H1 (cell line): ENCODE measurements around the gene OGFOD3. TPM values are rescaled to one million over a fixed set of nuclear protein-coding genes. Genes with fewer than 3 reads are reported as not detected.

Experiments
- CTCF ChIA-PET: fragments of 300-600 bp; sonication (Branson Sonifier 250); formaldehyde crosslinking; loops from one replicate; lab custom pipeline; 2021; ENCODE audit not compliant: partially characterized antibody; lab: Charles Lee
- POLR2A ChIA-PET: fragments of 300-600 bp; sonication (Branson Sonifier 250); formaldehyde crosslinking; loops from one replicate; lab custom pipeline; 2021; ENCODE audit warnings: inconsistent platforms; ENCODE audit not compliant: partially characterized antibody; lab: Charles Lee
- DNase-seq, 2 experiments: peaks; one replicate each; pipeline versions ENCODE4 v3.0.0 to v3.0.0-alpha.2; 2010 to 2022; ENCODE audit warnings: low spot score in 2 of 2, low read depth in 1 of 2, mixed read lengths in 1 of 2
- FAIRE-seq: peaks from 2 replicates; lab custom pipeline; 2011; peaks lifted over from hg19 to GRCh38; lab: Jason Lieb, UNC
- H2AFZ ChIP-seq: 2 replicates; pipeline ENCODE4 v1.8.1; 2012; ENCODE audit warnings: low read length, inconsistent platforms
- H2AK5ac ChIP-seq: 2 replicates; pipeline ENCODE4 v1.6.1; 2013; ENCODE audit warnings: low read depth, low read length
- H2BK120ac ChIP-seq: replicated peaks from 2 replicates; pipeline ENCODE3; 2013; ENCODE audit warnings: low read depth, low read length, inconsistent platforms
- H2BK12ac ChIP-seq: 2 replicates; pipeline ENCODE4 v1.6.1; 2013; ENCODE audit warnings: low read depth, low read length
- H2BK15ac ChIP-seq: 2 replicates; pipeline ENCODE4 v1.6.1; 2013; ENCODE audit warnings: low read length
- H2BK20ac ChIP-seq: 2 replicates; pipeline ENCODE4 v1.6.1; 2013; ENCODE audit warnings: low read length
- H2BK5ac ChIP-seq: 2 replicates; pipeline ENCODE4 v1.6.1; 2013; ENCODE audit warnings: low read depth, low read length
- H3K14ac ChIP-seq: 2 replicates; pipeline ENCODE4 v1.6.1; 2013; ENCODE audit warnings: inconsistent platforms; ENCODE audit not compliant: insufficient read length
- H3K18ac ChIP-seq: 2 replicates; pipeline ENCODE4 v1.6.1; 2013; ENCODE audit warnings: low read length; ENCODE audit errors: extremely low read depth
- H3K23ac ChIP-seq: 2 replicates; pipeline ENCODE4 v1.6.1; 2013; ENCODE audit warnings: inconsistent platforms; ENCODE audit not compliant: insufficient read length
- H3K23me2 ChIP-seq: 2 replicates; pipeline ENCODE4 v1.6.1; 2013; ENCODE audit warnings: low read depth, low read length
- H3K27ac ChIP-seq: 2 replicates; pipeline ENCODE4 v1.6.1; 2011; ENCODE audit warnings: low read depth, low read length, inconsistent platforms
- H3K27me3 ChIP-seq, 4 experiments: replicated peaks in 1 of 4; 1 replicate in 1 of 4; 2 replicates in 3 of 4; pipeline versions ENCODE4 v1.6.1 to v1.8.1; 2011 to 2013; ENCODE audit warnings: low read length in 3 of 4, mild to moderate bottlenecking in 3 of 4, inconsistent platforms in 2 of 4, mixed read lengths in 2 of 4, moderate library complexity in 1 of 4; ENCODE audit not compliant: control insufficient read depth in 3 of 4, insufficient read depth in 3 of 4; ENCODE audit errors: extremely low read depth in 1 of 4
- H3K36me3 ChIP-seq, 4 experiments: 2 replicates each; pipeline versions ENCODE4 v1.6.1 to v1.8.1; 2011 to 2013; ENCODE audit warnings: mild to moderate bottlenecking in 4 of 4, low read length in 3 of 4, moderate library complexity in 2 of 4, control low read depth in 1 of 4, inconsistent platforms in 1 of 4; ENCODE audit not compliant: insufficient read depth in 4 of 4, control insufficient read depth in 2 of 4
- H3K4ac ChIP-seq: replicated peaks from 2 replicates; pipeline ENCODE3; 2013; ENCODE audit warnings: low read length, low read depth, mixed read lengths, inconsistent platforms; ENCODE audit not compliant: insufficient read length
- H3K4me1 ChIP-seq, 4 experiments: replicated peaks in 1 of 4; 1 replicate in 1 of 4; 2 replicates in 3 of 4; pipeline versions ENCODE4 v1.6.1 to v1.8.1; 2011 to 2013; ENCODE audit warnings: low read length in 3 of 4, inconsistent platforms in 2 of 4, mixed read lengths in 1 of 4; ENCODE audit not compliant: insufficient read depth in 4 of 4, control insufficient read depth in 3 of 4
- H3K4me2 ChIP-seq, 2 experiments: 2 replicates each; pipeline versions ENCODE4 v1.6.1 to v1.8.1; 2011 to 2013; ENCODE audit warnings: low read depth in 2 of 2, low read length in 2 of 2, control low read depth in 1 of 2, inconsistent platforms in 1 of 2, mild to moderate bottlenecking in 1 of 2; ENCODE audit not compliant: insufficient read depth in 1 of 2
- H3K4me3 ChIP-seq, 4 experiments: fragments of 200-600, 300-600 bp in 1 of 4; sonication (generic), shearing (Covaris generic), sonication (Bioruptor Twin) in 1 of 4; 2 replicates each; pipeline versions ENCODE4 v1.5.1 to v1.8.1; 2011 to 2016; ENCODE audit warnings: low read length in 4 of 4, low read depth in 3 of 4, control low read depth in 2 of 4, inconsistent platforms in 2 of 4, mild to moderate bottlenecking in 2 of 4, mixed read lengths in 1 of 4, moderate library complexity in 1 of 4; ENCODE audit not compliant: insufficient read depth in 2 of 4; ENCODE audit errors: extremely low read depth in 1 of 4
- H3K56ac ChIP-seq: replicated peaks from 2 replicates; pipeline ENCODE3; 2013; ENCODE audit warnings: low read depth, mild to moderate bottlenecking, mixed read lengths, low read length, inconsistent platforms; ENCODE audit not compliant: insufficient read length
- H3K79me1 ChIP-seq: 2 replicates; pipeline ENCODE4 v1.6.1; 2013; ENCODE audit warnings: low read depth, low read length, control low read depth
- H3K79me2 ChIP-seq, 2 experiments: 2 replicates each; pipeline versions ENCODE4 v1.6.1 to v1.8.1; 2012 to 2013; ENCODE audit warnings: low read length in 2 of 2, mild to moderate bottlenecking in 2 of 2, inconsistent platforms in 1 of 2; ENCODE audit not compliant: insufficient read depth in 2 of 2, control insufficient read depth in 1 of 2
- H3K9ac ChIP-seq, 4 experiments: replicated peaks in 1 of 4; 1 replicate in 1 of 4; 2 replicates in 3 of 4; pipeline versions ENCODE4 v1.6.1 to v1.8.1; 2011 to 2013; ENCODE audit warnings: low read depth in 3 of 4, low read length in 3 of 4, control low read depth in 2 of 4, mild to moderate bottlenecking in 2 of 4, moderate library complexity in 2 of 4, inconsistent platforms in 1 of 4; ENCODE audit errors: extremely low read depth in 1 of 4
- H3K9me3 ChIP-seq, 2 experiments: 2 replicates each; pipeline versions ENCODE4 v1.6.1 to v1.8.1; 2012 to 2013; ENCODE audit warnings: mild to moderate bottlenecking in 2 of 2, moderate library complexity in 2 of 2, control low read depth in 1 of 2, inconsistent platforms in 1 of 2, low read depth in 1 of 2, low read length in 1 of 2, mixed read lengths in 1 of 2; ENCODE audit not compliant: insufficient read depth in 2 of 2
- H4K20me1 ChIP-seq, 2 experiments: replicated peaks in 1 of 2; 2 replicates each; pipeline versions ENCODE3 to v1.8.1; 2011 to 2013; ENCODE audit warnings: inconsistent platforms in 2 of 2, low read length in 2 of 2, mild to moderate bottlenecking in 1 of 2; ENCODE audit not compliant: insufficient read depth in 2 of 2, control insufficient read depth in 1 of 2
- H4K5ac ChIP-seq: 2 replicates; pipeline ENCODE4 v1.6.1; 2013; ENCODE audit warnings: low read length, low read depth, mixed read lengths, inconsistent platforms; ENCODE audit not compliant: insufficient read length
- H4K8ac ChIP-seq: 2 replicates; pipeline ENCODE4 v1.8.0; 2013; ENCODE audit warnings: mild to moderate bottlenecking, moderate library complexity, low read length, inconsistent platforms; ENCODE audit not compliant: insufficient read depth; ENCODE audit errors: extremely low read depth
- H4K91ac ChIP-seq: replicated peaks from 2 replicates; pipeline ENCODE3; 2013; ENCODE audit warnings: low read length, mixed read lengths, inconsistent platforms; ENCODE audit not compliant: insufficient read length
- BACH1 ChIP-seq: IDR thresholded peaks from 2 replicates; pipeline ENCODE4 v1.6.1; 2012; ENCODE audit warnings: low read length, improper control_type of control experiment
- BCL11A ChIP-seq, 2 experiments: IDR thresholded peaks; one replicate each; pipeline ENCODE4 v1.6.1; 2011; ENCODE audit warnings: low read depth in 2 of 2, low read length in 2 of 2, mild to moderate bottlenecking in 2 of 2
- CTBP2 ChIP-seq: IDR thresholded peaks from 2 replicates; pipeline ENCODE4 v1.7.0; 2011; ENCODE audit warnings: borderline replicate concordance, mild to moderate bottlenecking, moderate library complexity, mixed read lengths, low read length; ENCODE audit not compliant: insufficient read depth, insufficient read length
- EGR1 ChIP-seq: IDR thresholded peaks from 2 replicates; pipeline ENCODE4 v1.6.1; 2011; ENCODE audit warnings: low read depth, low read length, borderline replicate concordance
- KDM5A ChIP-seq: fragments of 200-600 bp; IDR thresholded peaks from 2 replicates; pipeline ENCODE4 v1.7.1; 2012; ENCODE audit warnings: mild to moderate bottlenecking, low read length, inconsistent platforms, mixed read lengths
- SAP30 ChIP-seq: fragments of 300-600 bp; sonication (generic); IDR thresholded peaks from 2 replicates; pipeline ENCODE4 v1.7.1; 2012; ENCODE audit warnings: low read length, moderate library complexity, mild to moderate bottlenecking, inconsistent platforms; ENCODE audit not compliant: insufficient read depth, insufficient replicate concordance
- SIN3A ChIP-seq, 2 experiments: IDR thresholded peaks in 1 of 2; conservative IDR thresholded peaks in 1 of 2; 2 replicates each; pipeline ENCODE4 v1.6.1; 2011 to 2012; ENCODE audit warnings: low read length in 2 of 2, improper control_type of control experiment in 1 of 2, low read depth in 1 of 2, mild to moderate bottlenecking in 1 of 2
- SUZ12 ChIP-seq: fragments of 200-600 bp; sonication (generic); IDR thresholded peaks from 2 replicates; pipeline ENCODE4 v1.6.1; 2012; ENCODE audit warnings: mild to moderate bottlenecking, inconsistent platforms, low read length, moderate library complexity, mixed read lengths
- WGBS, 2 experiments: shearing (Covaris generic) in 1 of 2; methylation state at CpG; one replicate each; pipeline versions ENCODE4 v1.1.6 to v1.1.7; 2013 to 2015; ENCODE audit warnings: low lambda C conversion rate in 2 of 2, mixed read lengths in 2 of 2, inconsistent platforms in 1 of 2, low coverage in 1 of 2, missing lambda C conversion rate in 1 of 2; ENCODE audit not compliant: insufficient replicate concordance in 2 of 2, insufficient coverage in 1 of 2, insufficient read length in 1 of 2; ENCODE audit errors: extremely low coverage in 1 of 2, missing lambda C conversion rate in 1 of 2; 5-methylcytosine and 5-hydroxymethylcytosine counted together
- polyA plus RNA-seq, 7 experiments: library from polyadenylated mRNA; depleted of rRNA in 3 of 7; stranded (reverse) in 5 of 7; unstranded in 2 of 7; fragments of >200 nt in 5 of 7; fragments of 200-250 nt in 2 of 7; gene quantifications; 1 replicate in 5 of 7; 2 replicates in 1 of 7; 4 replicates in 1 of 7; pipeline versions ENCODE4 v1.2.1 to v1.2.3, GENCODE V29; 2011 to 2013; ENCODE audit warnings: missing spikeins in 2 of 7, mixed read lengths in 2 of 7
- total RNA-seq: library from RNA; stranded (reverse); fragmentation: NEBNext Ultra II Directional; extraction: Animal tissue kit (Norgen Biotek cat#: 25700); gene quantifications from 2 replicates; pipeline ENCODE4 v1.2.1, GENCODE V29; 2021

OGFOD3 gene
- total and polyA plus RNA-seq, 2 of the 8 experiments (the other 6 are each of a cell fraction or from before 2014, with no cell fraction given): 21.1 to 21.8 TPM

- Histone ChIP-seq H2BK15ac (no peak overlapping the region), H2BK12ac (no peak overlapping the region), H3K18ac (no peak overlapping the region; the same call in 1 of the 2 replicates), H4K8ac (peak overlapping the region; percentile 83; the same call in 1 of the 2 replicates), H3K4me3 (peak overlapping the region; percentile 77 to 86 (median 81)), H3K4ac (no peak overlapping the region), H3K27ac (no peak overlapping the region), H3K79me1 (0 out of 2 replicates have a peak, but pooled peaks cover 4% of the 10 kb centered on the region), H3K36me3 (peaks cover 6 to 13% (median 11%) of the 10 kb centered on the region in 4 experiments; a peak in 7 of 8 replicates), H3K14ac (no peak overlapping the region), H2BK20ac (no peak overlapping the region), H3K4me2 (peak overlapping the region; percentile 86 to 99), H4K5ac (peak overlapping the region; percentile 58), H3K27me3 (no peaks in the 10 kb centered on the region), H2BK120ac (no peak overlapping the region), H3K9me3 (peaks cover 2 to 3% of the 10 kb centered on the region in 2 experiments; a peak in 2 of 4 replicates), H3K79me2 (peaks cover 0 to 3% of the 10 kb centered on the region in 2 experiments; a peak in 1 of 4 replicates), H2BK5ac (no peak overlapping the region), H3K4me1 (peaks cover 0 to 8% (median 3%) of the 10 kb centered on the region in 4 experiments; a peak in 4 of 7 replicates), H2AFZ (no peak overlapping the region; the same call in 1 of the 2 replicates), H3K9ac (peak overlapping the region; percentile 62 to 77 (median 68)), H3K23me2 (peaks cover 2% of the 10 kb centered on the region; the same call in 1 of the 2 replicates), H3K56ac (peak overlapping the region; percentile 6), H3K23ac (no peak overlapping the region), H2AK5ac (no peak overlapping the region), H4K20me1 (peaks cover 3 to 11% of the 10 kb centered on the region in 2 experiments), H4K91ac (no peak overlapping the region)
- ChIA-PET CTCF (interaction anchor here (0.8 kb wide), 1 partner anchor 69 kb away, joined by 4 read pairs; no protein-coding TSS in a partner anchor), POLR2A (interaction anchor here (0.7 to 1.8 kb wide), 2 partner anchors 20 to 25 kb away, joined by 3 to 5 read pairs; no protein-coding TSS in a partner anchor)
- FAIRE-seq (no peak), DNase-seq (no peak)
- WGBS, 2 experiments: 3% methylated on average over 47 of the region's 62 CpGs; no CpG with 5 or more reads in 1 of the 2 experiments
- TF ChIP-seq SIN3A (conservative IDR thresholded peaks at IDR 0.05 in 1 of 2, IDR thresholded peaks at IDR 0.05 in 1 of 2; ENCODE audit: low read depth in 1 of 2, low read length in 2 of 2) (0 out of 4 replicates have a peak, but pooled peaks of 1 of the 2 experiments have one; percentile 55), BACH1 (peak; percentile 21; the same call in 1 of the 2 replicates), SAP30 (peak; percentile 43), EGR1 (no peak), BCL11A (IDR thresholded peaks at IDR 0.05; ENCODE audit: low read depth in 2 of 2, low read length in 2 of 2) (no peak), KDM5A (peak; percentile 41; the same call in 1 of the 2 replicates), CTBP2 (peak; percentile 12), SUZ12 (no peak)
Measured at GRCh38 chr17:82458885-82459424, 40.6 kb upstream of the OGFOD3 start.
